HepG2 (cell line): ENCODE data around the gene SMIM20. TPM values are rescaled to one million over a fixed set of nuclear protein-coding genes. Genes with fewer than 3 reads are reported as not detected.

ENCODE experiments used
- BRF2 ChIP-seq: sonication (generic); formaldehyde crosslinking; IDR thresholded peaks from 2 replicates; pipeline ENCODE4 v1.8.1; 2022; ENCODE audit warnings: mild to moderate bottlenecking, missing genetic modification reagents
- CBFB ChIP-seq: sonication (generic); formaldehyde crosslinking; IDR thresholded peaks from 2 replicates; pipeline ENCODE4 v1.4.0; 2020; ENCODE audit warnings: missing genetic modification reagents
- DNMT3B ChIP-seq: conservative IDR thresholded peaks from 2 replicates; pipeline ENCODE4 v1.6.1; 2016; ENCODE audit warnings: missing biosample characterization, control low read depth
- SPEN ChIP-seq: sonication (generic); formaldehyde crosslinking; IDR thresholded peaks from 2 replicates; pipeline ENCODE4 v1.5.1; 2020; ENCODE audit warnings: low read depth, mild to moderate bottlenecking, missing genetic modification reagents
- ZBTB40 ChIP-seq, 2 experiments: fragments of 450-650 bp in 1 of 2; sonication (generic) in 1 of 2; formaldehyde crosslinking in 1 of 2; IDR thresholded peaks; 2 replicates each; pipeline versions ENCODE4 v1.6.1 to v1.8.0; 2016 to 2022; ENCODE audit warnings: antibody characterized with exemption in 1 of 2, mild to moderate bottlenecking in 1 of 2, missing genetic modification reagents in 1 of 2
- ZNF343 ChIP-seq: sonication (generic); formaldehyde crosslinking; IDR thresholded peaks from 2 replicates; pipeline ENCODE4 v1.4.0; 2020; ENCODE audit warnings: mild to moderate bottlenecking, missing genetic modification reagents
- ZNF362 ChIP-seq: sonication (generic); formaldehyde crosslinking; IDR thresholded peaks from 2 replicates; pipeline ENCODE4 v1.4.0; 2020; ENCODE audit warnings: missing genetic modification reagents, mild to moderate bottlenecking, borderline replicate concordance
- ZNF652 ChIP-seq: IDR thresholded peaks from 2 replicates; pipeline ENCODE4 v1.6.1; 2016; ENCODE audit warnings: low read depth, borderline replicate concordance
- ZSCAN22 ChIP-seq: sonication (generic); formaldehyde crosslinking; IDR thresholded peaks from 2 replicates; pipeline ENCODE4 v1.4.0; 2020; ENCODE audit warnings: mild to moderate bottlenecking, missing genetic modification reagents
- polyA plus RNA-seq, 8 experiments: library from polyadenylated mRNA; depleted of rRNA in 3 of 8; stranded (reverse) in 7 of 8; unstranded in 1 of 8; fragments of >200 nt; fragmentation: Illumina TruSeq in 4 of 8; extraction: Trizol in 4 of 8; gene quantifications; 2 replicates each; pipeline versions ENCODE4 v1.2.1 to v1.2.3, GENCODE V29; 2011 to 2016; ENCODE audit warnings: low read depth in 4 of 8, missing spikeins in 1 of 8, mixed read lengths in 1 of 8; ENCODE audit not compliant: insufficient read depth in 1 of 8
- total RNA-seq, 5 experiments: library from RNA; depleted of rRNA; stranded (reverse); fragments of >200 nt; fragmentation: Illumina TruSeq; extraction: Trizol; gene quantifications; 2 replicates each; pipeline ENCODE4 v1.2.3, GENCODE V29; 2016; ENCODE audit warnings: low read depth in 1 of 5
- TF ChIP-seq, protein P1 (sequence below): sonication (generic); formaldehyde crosslinking; IDR thresholded peaks from 2 replicates; pipeline ENCODE4 v1.5.1; 2020; ENCODE audit warnings: missing genetic modification reagents, mild to moderate bottlenecking, borderline replicate concordance

SMIM20 gene
- total and polyA plus RNA-seq, 2 of the 13 experiments (the other 11 are each of a cell fraction or from before 2014, with no cell fraction given): 26.3 to 30.2 TPM

- no peak for TF ChIP-seq ZBTB40 (IDR thresholded peaks at IDR 0.05)
- TF ChIP-seq ZBTB40 (CRISPR knock-in tag; IDR thresholded peaks at IDR 0.05): no peak
- no peak for TF ChIP-seq ZNF652 (CRISPR knock-in tag)
- TF ChIP-seq, protein P1, sequence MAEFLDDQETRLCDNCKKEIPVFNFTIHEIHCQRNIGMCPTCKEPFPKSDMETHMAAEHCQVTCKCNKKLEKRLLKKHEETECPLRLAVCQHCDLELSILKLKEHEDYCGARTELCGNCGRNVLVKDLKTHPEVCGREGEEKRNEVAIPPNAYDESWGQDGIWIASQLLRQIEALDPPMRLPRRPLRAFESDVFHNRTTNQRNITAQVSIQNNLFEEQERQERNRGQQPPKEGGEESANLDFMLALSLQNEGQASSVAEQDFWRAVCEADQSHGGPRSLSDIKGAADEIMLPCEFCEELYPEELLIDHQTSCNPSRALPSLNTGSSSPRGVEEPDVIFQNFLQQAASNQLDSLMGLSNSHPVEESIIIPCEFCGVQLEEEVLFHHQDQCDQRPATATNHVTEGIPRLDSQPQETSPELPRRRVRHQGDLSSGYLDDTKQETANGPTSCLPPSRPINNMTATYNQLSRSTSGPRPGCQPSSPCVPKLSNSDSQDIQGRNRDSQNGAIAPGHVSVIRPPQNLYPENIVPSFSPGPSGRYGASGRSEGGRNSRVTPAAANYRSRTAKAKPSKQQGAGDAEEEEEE (CRISPR knock-in tag): no peak
- no peak for TF ChIP-seq CBFB (CRISPR knock-in tag)
- no peak for TF ChIP-seq SPEN (CRISPR knock-in tag)
- no peak for TF ChIP-seq DNMT3B (CRISPR knock-in tag)
- no peak for TF ChIP-seq BRF2 (CRISPR knock-in tag)
- no peak for TF ChIP-seq ZNF343 (CRISPR knock-in tag)
- TF ChIP-seq ZSCAN22 (CRISPR knock-in tag): no peak
- no peak for TF ChIP-seq ZNF362 (CRISPR knock-in tag)
- TF ChIP-seq, all 625 proteins: peak for 0
These were observed 39.4 kb upstream of the SMIM20 start (continued) for GRCh38 chr4:25874655-25875054.
